NOMO-1 treated with dmso at 0.1 percent for 144 hours (cell line): ENCODE results near the gene ZCWPW2.

Experiments used
- DNase-seq: peaks from one replicate; lab custom pipeline; 2025; ENCODE audit not compliant: unreplicated experiment; lab: John Stamatoyannopoulos, UW

Gene ZCWPW2

DNA sequence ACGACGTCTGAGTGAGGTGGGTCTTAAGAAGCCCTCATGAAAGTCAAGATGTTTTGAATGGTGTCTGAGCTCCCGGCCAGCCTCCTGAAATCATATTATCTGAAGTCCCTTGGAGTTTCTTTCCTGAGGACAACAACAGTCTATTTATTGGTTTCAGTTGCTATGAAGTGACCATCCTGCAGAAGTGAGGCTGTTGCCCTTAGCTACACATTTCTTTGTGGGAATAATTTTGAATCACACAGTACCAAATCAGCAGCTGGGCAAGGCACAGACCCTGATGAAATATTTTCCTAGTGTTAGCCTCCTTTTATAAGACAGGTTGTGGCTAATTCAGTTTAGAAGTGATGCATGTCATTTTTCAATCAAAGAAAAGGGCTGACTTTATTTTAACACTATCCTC lies 220.8 kb downstream of the ZCWPW2 start:
- DNase-seq, result no peak

DNA sequence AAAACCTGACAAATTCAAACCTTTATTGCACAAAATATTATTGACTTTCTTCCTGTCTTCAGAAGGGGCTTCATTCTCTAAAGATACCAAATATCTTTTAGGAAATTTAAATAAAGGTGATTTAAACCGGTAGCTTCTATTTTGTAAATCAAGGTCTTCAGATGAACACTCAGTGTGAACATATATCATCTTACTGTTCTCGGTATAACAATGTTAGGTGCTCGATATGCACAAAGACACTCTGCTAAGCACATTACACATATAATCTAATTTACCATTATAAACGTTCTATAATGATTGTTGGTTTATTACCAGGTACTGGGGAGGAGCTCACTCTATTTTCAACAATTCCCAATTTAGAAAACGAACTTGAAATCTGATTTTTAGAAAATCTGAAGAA lies 225.5 kb downstream of the ZCWPW2 start:
- no peak for DNase-seq

DNA sequence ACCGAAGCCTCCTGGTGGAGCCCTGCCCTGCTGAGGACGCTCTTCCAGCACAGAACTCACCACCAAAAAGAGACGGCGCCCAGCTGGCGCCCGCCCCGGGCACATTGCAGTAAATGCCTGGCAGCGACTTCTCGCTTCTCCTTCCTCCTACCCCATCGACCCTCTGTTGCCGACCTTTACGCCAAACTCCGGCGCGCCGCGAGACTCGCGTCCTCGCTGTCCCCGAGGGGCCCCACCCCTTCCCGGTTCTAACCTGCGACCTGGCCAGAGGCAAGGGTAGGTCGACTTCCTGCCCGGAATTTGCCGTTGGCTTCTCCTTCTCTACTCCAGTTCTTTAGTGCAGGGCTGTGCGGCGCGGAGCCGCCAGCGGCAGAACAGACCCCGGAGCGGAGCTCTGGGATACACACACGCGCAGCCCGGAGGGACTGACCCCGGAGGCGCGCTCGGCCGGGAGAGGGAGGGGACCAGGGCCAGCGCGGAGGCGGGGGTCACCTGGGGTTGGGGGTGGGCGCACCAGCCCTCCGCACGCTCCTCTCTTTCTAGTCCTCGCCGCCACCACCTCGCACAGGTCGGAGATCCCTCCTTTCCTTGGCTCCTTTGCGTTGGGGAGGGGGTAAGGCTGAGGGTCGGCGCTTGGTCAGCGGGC lies 226.7 kb downstream of the ZCWPW2 start:
- no peak for DNase-seq
